HG02970 (cell line): ENCODE results near the gene CDH18.

Experiments
- ATAC-seq: cut with Tn5 transposase; IDR thresholded peaks from one replicate; pipeline ENCODE4 v1.9.1; 2021; ENCODE audit warnings: mild to moderate bottlenecking, moderate library complexity, moderate number of reproducible peaks; ENCODE audit not compliant: unreplicated experiment, low FRiP score

The CDH18 gene

DNA sequence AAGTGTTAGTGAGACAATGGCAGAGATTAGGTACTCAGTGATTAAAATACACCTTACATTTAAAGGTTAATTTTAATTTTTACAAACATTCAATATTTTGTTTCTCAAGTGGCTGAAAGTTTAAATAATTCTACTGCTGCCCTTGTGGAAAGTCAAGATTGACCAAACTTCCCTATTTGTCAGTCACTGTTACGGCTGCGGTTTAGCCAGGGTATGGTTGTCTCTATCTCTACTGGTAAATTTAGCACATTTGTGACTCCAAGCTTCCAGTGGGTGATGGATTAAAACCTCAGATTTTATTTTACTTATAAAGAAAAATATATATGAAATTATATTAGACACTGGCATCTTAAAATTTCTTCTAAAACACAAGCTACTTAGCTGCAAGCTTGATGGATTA, 368.4 kb downstream of the CDH18 start:
- no peak for ATAC-seq

DNA sequence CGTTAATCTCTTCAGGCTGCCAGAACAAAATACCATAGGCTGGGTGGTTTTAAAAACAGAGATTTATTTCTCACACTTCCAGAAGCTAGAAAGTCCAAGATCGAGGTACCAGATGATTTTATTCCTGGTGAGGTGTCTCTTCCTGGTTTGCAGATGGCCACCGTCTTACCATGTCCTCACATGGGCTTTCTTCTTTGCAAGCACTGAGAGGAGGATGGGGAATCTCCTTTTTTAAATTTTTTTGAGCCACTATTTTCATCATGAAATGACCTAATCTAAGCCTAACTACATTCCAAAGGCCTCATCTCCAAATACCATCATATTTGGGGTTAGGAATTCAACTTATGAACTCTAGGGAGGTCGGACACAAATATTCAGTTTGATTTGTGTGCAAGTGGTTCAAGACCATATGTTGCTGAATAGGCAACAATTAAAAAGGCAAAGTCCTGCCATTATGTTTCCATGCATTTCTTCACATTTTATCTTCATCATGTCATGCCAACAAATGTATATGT, 371.2 kb downstream of the CDH18 start:
- ATAC-seq: no peak

DNA sequence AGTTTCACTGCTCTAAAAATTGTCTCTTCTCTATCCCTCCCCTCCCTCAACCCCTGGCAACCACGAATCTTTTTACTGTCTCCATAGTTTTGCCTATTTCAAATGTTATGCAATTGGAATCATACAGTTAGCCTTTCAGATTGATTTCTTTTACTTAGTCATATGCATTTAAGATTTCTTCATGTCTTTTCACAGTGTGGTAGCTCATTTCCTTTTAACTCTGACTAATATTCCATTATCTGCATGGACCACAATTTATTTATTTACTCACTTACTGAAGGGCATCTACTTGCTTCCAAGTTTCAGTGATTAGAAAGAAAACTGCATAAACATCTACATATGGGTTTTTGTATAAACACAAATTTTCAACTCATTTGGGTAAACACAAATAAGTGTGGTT, 372.3 kb downstream of the CDH18 start:
- ATAC-seq: no peak

DNA sequence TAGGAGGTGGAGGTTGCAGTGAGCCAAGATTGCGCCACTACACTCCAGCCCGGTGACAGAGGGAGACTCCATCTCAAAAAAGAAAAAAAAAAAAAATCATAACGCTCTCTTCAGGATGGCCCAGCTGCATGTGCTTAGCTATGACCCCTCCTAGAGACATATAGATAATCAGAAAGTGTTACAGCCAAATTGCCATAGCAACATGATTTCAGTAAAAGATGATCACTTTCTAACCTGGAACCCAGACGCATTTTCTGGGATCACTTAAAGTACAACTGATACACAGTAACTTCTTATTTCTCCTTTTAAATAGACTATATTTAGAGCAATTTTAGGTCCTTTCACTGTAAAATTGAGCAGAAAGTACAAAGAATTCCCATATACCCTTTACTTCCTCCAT, 372.9 kb downstream of the CDH18 start:
- no peak for ATAC-seq

DNA sequence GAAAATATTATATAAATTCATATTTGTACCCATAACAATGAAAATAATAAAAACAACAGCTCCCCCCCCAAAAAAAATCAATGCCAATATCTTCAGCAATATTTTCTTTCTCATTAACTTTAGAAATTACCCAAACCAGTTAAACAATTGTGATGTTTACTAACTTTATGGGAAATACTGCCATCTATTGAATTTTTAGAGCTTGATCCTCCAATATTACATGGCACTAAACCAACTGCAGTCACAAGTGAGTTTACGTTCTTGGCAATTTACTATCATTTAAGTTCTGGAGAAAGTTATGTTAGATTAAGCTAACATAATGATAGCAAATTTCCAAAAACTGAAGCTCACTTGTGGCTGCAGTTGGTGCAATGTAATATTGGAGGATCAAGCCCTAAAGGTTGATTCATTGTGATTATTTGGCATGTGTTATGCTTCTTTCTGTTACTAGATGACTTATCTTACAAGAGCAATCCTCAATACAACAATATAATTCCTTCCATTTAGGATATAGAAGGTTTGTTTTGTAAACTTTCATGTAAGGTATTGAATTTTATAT, 379.5 kb downstream of the CDH18 start:
- no peak for ATAC-seq

DNA sequence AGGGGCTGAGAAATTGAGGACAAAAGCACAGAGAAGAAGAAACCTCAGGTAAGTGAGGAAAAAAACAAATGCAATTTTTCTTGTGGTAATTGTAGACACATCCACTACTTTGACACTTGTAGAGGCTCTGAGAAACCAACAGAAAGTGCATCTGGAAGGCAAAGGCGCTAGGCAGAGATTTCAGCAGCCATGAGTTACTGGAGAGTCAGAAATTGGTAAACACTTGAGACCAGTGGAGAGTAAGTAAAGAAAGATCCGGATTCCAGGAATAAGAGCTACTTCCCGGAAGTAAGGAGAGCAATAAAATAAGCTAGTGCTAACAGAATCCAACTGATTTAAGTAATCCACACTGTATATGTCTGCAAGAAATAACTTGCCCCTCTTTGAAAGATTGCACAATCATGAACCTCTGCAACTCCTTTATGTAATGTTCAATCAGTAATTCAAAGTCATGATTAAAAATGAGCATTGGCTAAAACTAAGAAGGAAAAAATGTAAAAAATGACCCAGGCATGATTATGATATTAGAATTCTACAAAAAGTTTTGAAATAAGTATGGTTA, 382.1 kb downstream of the CDH18 start:
- ATAC-seq: no peak

DNA sequence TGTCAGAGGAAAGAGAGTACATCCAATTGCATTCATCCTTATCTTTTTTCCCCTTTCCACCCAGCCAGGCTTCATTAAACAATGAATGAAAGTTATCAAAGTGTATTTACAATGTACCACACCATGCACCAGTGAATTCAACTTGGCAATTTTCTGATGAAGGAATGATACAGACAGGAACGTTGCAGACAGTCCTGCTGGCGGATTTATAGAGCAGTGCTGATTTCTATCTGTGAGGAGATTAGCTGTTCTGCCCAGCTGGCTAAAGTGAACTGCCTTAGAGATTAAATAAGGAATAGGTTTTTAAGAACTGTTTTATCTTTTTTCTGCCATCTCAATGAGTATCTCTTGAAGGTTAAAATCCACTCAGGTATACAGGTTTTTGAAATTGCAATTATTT, 403.9 kb downstream of the CDH18 start:
- no peak for ATAC-seq

DNA sequence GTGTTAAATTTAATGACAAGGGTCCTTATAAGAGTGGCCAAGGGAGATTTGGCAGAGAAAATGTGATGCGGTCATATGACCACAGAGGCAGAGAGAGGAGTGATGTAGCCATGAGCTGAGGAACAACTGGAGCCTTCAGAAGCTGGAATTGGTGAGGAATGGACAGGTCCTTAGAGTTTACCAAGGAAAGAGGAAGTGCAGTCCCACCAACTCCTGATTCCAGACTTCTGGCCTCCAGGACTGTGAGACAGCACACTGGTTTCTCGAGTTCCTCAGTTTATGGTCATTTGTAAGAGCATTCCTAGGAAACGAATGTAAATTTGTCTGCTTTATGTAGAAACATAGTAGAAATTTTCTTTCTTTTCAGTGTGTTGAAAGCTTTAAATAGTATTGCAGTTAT, 410.1 kb downstream of the CDH18 start:
- no peak for ATAC-seq

DNA sequence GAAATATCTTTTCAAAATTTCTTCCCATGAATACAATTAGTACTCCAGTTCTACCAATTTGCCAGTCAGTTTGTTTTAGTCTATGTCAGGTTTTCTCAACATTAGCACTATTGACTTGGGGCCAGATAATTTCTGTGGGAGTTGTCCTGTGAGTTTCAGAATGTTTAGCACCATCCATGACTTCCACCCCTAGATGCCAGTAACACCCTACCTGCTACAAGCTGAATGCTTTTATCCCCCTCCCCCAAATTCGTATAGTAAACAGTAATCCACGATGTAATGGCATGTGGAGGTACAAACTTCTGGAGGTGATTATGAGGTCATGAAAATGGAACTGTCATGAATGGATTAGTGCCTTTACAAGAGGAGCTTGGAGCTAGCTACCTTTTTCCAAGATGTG, 420.0 kb downstream of the CDH18 start:
- ATAC-seq: no peak

DNA sequence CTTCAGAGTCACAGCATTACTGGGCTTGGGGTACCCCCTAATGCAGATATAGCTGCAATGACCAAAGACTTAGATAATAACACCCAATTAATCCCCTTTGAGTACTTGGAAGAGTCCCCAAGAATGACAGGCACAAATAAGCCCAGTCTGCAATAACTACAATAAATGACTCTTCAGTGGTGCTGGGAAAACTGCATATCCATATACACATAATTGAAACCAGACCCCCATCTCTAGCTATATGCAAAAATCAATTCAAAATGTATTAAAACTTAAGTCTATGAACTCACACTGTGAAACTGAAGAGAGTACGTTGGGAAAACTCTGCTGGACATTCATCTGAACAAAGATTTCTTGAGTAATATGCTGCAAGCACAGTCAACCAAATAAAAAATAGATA, 422.5 kb downstream of the CDH18 start:
- ATAC-seq: no peak

DNA sequence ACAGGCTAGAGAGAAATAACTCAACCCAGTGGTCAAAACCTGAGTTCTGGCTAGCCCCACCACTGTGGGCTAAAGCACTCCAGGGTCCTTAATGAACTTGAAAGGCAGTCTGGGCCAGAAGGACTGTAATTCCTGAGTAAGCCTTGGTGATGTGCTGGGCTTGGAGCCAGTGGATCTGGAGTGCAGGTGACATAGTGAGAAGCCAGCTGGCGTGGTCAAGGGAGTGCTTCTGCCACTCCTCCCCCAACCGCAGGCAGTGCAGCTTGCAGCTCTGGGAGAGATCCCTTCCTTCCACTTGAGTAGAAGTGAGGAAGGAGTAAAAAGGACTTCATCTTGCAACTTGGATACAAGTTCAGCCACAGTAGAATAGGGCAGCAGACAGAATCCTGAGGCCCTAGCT, 424.0 kb downstream of the CDH18 start:
- no peak for ATAC-seq

DNA sequence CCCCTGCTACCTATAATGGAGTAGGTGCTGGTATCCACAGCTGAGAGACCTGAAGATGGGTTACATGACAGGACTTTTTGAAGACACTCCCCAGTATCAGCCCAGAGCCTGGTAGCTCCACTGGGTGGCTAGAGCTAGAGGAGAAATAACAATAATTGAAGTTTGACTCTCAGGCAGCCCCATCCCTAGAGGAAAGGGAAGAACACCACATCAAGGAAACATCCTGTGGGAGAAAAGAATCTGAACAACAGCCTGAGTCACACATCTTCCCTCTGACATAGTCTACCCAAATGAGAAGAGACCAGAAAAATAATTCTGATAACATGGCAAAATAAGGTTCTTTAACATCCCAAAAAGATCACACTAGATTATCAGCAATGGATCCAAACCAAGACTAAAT, 432.1 kb downstream of the CDH18 start:
- no peak for ATAC-seq

DNA sequence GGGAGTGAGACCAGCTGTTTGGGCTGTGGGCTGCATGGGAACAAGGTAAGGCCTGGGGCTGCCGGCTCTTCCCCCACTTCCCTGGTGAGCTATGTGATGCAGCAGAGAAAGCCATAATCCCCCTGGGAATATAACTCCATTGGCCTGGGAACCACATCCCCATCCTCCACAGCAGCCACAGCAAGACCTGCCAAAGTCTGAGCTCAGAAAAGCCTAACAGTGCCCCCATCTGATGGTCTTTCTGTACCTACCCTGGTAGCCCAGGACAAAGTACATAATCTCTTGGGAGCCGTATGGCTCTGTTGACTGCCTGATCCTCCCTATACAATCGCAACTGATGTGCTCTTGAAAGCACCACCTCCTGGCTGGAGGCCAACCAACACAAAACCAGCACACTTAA, 432.6 kb downstream of the CDH18 start:
- ATAC-seq: no peak

DNA sequence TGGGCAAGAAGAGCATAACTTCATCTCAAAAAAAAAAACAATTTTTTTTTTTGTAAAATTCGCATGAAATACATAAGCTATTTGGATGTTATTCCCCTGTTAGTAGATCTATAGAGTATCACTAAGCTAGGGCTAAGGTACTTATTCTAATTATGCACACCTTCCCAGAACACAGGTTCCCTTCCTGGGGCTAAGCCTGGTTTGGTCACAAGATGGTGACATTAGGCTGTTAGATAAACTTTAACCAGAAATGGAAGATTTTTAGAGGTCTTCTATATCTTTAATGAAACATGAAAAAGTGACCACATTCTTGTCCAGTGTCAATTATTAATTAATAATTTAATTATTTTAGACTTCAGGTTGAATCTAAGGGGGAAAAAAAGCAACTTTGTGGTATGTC, 433.5 kb downstream of the CDH18 start:
- ATAC-seq: no peak

DNA sequence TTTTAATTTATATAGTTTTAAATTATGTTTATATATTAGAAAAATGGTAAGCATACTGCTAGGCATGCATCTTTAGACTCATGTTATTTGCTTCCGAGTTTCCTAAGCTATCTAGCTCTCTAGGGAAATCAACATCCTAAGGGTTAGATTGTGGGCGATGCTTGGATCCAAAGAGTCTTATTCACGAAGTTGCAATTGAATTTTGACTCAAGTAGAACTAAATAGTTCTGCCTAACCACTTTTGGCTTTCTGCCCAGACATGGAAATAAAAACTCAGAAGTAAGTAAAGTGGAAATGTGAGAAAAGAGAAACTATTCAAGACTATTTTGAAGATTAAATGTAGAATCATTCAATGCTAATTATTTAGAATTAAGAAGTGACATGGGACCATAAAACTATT, 440.4 kb downstream of the CDH18 start:
- no peak for ATAC-seq

DNA sequence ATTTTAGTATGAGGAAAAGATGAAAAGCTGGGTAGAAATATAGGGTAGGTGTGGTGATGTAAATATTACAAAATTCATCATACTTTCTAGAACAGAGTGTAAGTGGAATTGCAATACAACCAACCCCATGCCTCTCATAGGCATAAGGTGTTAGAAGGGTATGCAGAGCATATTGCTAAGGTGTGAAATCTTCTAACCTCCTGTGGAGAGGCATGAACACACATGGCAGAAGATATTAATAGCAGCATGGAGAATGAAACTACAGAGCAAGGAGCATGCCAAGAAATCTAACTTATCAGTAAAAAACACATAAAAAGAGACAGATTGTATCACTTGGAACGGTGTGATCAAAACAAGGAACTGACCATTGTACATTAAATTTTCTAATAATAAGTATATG, 441.5 kb downstream of the CDH18 start:
- no peak for ATAC-seq

DNA sequence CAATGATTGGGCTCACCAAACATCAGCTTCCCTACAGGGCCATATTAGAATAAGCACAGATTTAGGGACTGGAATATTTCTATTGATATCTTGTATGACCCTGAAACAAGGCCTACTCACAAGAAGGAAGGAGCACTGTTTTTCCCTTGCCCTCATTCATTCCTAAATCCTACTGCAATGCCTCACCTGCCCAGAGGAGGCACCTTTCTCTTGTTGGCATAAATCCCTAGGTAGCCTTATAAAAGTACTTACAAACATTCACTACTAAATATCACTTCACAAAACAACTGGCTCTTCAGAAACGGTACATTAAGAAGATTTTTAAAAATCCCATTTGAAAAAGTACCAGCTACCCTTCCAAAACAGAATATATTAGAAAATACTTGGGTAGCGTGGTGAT, 449.4 kb downstream of the CDH18 start:
- no peak for ATAC-seq

DNA sequence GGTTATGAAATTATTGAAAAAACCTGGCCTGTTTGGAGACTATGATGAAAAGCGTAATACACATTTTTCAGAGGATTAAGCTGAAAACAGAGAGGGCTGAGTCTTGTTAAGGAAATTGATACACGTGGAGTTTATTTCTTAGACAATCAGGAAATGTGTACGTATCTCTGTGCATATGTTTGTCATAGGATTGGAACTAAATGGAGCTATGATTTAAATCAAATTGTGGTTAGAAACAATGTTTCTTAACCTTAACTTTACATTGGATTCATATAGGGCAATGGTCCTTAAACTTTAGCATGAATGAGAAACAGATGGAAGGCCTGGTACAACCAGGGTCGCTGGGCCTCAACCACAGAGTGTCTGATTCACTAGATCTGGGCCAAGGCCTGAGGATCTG, 451.6 kb downstream of the CDH18 start:
- ATAC-seq: no peak

DNA sequence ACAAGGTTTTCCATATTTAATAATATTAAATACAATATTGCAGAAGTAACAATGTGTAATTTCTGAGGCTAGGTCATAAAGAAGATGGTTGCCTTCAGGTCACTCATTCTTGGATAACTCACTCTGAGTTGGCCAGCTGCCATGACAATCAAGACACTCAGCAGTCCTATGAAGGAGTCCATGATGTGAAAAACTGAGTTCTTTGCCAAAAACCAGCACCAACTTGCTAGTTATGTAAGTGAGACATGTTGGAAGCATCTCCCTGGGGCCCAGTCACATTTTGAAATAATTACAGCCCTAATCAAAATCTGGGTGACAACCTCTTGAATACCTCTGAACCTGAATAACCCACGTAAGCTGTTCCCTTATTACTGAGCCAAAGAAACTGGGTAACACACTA, 453.2 kb downstream of the CDH18 start:
- ATAC-seq: no peak

DNA sequence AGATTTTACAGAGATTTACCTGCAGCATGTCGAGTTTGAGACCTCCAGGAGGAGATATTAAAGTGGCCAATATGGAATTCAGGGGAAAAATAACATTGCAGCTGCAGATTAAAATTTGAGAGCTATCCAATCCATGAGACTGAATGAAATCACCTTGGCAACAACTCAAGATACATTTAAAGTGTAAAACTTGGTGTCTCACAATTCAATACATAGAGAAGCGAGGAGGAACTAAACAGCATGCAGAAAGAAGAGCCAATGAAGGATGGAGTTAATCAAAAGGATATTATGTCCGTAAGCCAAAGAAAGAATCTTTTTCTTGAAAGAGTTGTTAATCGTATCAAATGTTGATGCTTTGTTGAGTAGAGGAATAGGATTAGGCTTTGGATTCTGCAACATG, 455.1 kb downstream of the CDH18 start:
- ATAC-seq: no peak

DNA sequence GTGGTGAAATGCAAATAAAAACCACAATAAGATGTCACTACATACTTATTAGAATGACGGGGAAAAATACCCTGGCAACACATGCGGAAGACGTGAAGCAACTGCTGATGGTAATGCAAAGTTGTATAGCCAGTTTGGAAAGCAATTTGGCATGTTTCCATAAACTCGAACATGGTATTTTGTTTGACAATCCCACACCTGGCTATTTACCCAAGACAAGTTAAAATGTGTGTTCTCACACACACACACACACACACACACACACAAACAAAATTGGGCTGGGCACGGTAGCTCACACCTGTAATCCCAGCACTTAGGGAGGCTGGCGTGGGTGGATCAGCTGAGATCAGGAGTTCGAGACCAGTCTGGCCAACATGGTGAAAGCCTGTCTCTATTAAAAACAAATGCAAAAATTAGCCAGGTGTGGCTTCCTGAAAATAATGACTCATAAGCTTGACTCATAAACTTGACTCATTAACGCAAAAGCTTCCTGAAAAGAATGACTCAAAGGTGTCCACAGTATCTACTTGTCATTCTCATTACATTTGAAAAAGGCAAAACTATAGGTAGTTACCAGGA, 456.5 kb downstream of the CDH18 start:
- no peak for ATAC-seq

DNA sequence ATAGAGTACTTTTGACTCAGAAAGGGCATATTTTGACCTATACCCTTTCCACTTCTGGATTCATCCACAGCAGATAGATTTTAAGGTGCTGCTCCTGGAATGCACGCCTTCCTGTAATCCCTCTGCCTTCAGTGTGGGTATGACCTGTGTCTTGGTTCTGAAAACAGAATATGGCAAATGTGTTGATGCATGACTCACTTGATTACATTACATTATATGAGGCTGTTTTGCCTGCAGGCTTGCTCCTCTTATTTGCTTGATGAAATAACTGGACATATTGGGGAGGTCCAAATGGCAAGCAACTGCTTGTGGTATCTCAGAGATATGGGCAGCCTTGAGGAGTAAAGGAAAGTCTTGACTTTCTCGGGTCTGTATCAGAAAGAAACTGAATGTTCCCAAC, 468.6 kb downstream of the CDH18 start:
- no peak for ATAC-seq
